AG08395 (cell line): ENCODE data around the gene SMC4.
"Not testable (repeated sequence)": the region's sequence is repeated elsewhere in the genome, so short reads cannot be mapped to it uniquely, and the experiment has no call there.

Experiments
- DNase-seq: peaks from one replicate; pipeline ENCODE4 v3.0.0; 2012; ENCODE audit warnings: mixed read lengths, low spot score

Gene SMC4

DNA sequence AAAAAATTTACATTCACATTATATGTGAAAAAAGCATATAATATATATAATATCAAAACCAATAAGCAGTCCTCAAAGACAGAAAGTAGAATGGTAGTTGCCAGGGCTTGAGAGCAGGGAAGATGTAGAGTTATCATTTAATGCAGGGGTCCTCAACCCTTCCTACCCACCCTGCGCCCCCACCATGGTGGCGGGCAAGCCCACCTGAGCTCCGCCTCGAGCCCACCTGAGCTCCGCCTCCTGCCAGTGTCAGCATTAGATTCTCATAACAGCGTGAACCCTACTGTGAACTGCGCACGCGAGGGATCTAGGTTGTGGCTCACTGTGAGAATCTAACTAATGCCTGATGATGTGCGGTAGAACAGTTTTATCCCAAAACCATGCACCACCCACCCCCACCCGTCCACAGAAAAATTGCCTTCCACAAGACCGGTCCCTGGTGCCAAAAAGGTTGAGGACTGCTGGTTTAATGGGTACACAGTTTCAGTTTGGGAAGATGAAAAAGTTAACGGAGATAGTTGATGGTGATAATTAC is 47.1 kb downstream of the SMC4 start:
- no peak for DNase-seq

DNA sequence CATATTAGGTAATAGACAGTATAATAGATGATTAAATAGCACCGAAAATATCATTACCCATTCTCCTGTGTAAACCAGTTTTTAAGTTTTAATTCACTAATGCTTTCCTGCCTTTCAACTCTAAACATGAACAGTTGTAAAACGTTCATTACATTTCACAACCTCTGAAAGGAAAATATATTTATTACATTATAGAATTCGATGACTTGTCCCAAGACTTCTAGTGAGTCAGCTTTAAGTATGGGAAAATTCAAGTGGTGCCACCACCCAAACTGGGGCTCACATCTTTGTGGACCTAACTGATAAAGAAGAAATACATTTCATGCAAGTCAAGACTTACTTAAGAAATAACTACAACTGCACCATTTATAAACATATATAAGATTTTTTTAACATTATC is 48.1 kb downstream of the SMC4 start:
- no peak for DNase-seq

DNA sequence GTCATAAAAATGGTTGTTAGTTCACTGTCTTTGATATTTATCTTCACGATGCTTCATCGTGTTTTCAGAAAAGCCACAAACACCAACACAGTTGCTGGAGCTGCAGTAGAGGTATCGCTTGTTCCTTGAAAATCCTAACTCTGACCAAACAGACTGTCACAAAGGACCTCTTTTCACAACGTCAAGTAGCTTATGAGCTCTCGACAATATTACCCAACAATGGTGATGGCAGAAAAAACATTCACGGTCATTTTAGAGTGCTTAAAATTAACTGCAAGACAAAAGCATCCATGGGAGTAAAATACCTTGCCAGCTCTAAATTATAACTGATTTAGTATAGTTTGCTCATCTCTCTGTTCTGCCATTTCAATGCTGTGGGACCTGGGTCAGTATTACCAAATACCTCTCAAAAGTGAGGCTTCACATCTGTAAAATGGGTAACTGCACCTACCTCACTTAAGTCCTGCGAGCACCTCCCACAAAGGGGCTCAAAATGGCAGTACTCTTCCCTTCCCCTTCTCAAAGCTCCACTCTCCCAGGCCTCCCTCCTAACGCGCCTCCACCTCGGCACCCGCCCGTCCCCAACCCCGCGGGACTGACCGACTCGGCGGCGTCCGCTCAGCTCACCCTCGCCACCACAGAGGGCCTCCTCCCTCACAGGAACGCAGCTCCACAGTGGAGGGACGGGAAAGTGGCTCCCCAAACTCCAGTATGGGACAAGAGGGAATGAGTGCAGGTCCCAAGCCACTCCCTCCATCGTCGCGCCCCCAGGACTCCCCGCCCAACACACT is 49.6 kb downstream of the SMC4 start:
- no peak for DNase-seq

DNA sequence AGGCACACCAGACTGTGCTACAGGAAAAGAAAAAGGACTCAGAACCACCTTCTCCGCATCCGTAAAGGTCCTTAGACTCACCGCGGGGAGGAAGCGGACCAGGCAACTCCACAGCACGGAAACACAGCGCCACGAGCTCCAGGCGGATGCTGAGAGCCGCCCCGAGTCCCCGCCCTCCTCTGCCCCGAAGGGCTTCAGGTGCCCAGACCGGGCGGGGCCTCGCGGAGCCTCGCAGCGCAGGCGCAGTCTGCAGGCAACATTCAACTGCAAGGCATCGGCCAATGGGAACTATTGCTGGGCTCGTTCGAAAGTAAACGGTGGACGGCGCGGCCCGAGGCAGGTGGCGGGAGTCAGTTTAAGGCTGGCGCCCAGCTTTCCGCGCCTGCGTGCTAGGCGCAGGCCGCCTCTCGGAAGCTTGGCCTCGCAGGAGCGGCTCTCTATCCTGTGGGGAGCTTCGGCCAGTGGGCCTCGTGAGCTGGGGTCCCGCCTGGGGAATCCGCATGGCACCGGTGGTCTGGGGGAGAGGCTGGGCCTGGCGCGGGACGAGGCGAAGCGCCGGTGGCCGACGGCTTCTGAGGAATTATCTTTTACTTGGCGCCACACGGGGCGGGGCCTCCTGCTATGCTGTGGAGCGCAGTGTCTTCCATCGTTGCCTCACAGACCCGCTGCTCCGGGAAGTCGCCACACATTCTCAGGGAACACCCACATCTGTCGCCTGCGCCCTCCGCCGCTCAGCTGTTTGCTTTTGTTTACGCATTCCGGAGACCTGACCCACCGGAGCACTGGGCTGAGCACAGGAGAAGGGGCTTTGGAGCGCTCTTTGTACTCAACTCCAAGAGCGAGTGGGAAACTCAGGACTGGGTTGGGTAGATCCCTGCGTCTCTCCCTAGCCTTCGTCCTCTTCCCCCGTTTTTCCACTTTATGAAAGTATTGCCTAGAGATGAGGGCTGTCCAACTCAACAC is 50.5 kb downstream of the SMC4 start, which contains the start of gene TRIM59:
Gene TRIM59 (minus strand): TSS at position 151 of the 963 bp plus-strand sequence. CDS start 10,603 bp downstream, outside the sequence.
- DNase-seq = peak; percentile 97

DNA sequence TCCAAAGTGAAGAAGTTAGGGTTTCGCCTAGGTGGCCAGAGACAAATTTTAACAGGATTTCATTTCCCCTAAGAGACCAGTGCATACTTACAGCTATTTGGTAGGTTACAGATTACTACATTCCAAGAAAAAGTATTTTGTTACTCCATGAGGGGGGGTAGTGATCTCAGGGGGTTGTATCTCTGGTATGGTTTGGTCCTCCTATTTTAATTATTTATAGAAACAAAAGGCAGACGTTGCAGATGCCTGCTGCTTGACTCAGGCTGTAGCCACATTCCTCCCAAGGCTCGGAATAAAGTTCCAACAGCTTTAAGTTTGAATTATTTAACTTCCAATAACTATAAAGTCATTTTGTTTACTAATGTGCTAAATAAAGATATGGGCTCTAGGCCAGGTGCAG is 51.4 kb downstream of the SMC4 start:
- peak; percentile 91 for DNase-seq

DNA sequence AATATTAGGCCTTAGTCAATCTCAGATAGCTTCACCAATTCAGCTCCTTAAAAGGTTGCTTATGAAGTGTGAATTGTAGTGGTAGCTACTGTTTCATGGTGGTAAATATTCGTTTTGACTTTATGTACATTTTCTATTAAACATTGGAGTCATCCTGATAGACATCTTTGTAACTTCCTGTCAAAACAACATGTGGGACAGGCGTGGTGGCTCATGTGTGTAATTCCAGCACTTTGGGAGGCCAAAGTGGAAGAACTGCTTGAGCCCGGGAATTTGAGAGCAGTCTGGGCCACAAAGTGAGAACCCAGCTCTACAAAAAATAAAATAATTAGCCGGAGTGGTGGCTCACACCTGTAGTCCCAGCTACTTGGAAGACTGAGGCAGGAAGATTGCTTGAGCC is 52.2 kb downstream of the SMC4 start:
- no peak for DNase-seq

DNA sequence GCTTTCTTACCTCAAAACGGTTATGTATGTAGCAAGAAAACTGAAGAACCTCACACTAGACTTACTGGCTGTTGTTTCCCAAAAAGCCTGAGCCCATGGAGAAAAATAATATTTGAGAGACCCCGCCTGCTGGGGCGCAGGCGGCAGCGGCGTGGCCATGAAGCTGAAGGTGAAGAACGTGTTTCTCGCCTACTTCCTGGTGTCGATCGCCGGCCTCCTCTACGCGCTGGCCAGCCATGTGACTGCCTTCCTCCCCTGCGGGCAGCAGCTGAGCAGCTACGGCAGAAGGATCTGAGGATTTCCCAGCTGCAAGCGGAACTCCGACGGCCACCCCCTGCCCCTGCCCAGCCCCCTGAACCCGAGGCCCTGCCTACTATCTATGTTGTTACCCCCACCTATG is 52.8 kb downstream of the SMC4 start:
- DNase-seq = not testable (repeated sequence)

DNA sequence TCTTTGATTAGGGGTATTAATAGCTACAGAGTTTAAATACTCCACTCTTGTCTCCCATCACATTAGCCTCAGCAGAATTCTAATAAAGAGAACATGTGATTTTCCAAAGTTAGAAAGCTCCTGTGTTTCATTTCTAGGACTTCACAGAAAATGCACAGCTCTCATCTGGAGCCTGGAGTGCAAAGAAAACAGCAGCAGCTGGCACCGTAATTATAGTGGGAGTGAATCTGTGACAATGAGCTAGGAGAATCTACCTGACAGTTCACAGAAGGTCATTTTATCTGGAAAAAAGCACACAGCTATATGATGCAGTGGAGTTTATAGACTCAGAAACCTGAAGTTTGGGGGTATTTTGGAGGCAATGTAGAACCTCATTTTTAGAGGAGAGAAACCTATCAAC is 55.5 kb downstream of the SMC4 start:
- no peak for DNase-seq

DNA sequence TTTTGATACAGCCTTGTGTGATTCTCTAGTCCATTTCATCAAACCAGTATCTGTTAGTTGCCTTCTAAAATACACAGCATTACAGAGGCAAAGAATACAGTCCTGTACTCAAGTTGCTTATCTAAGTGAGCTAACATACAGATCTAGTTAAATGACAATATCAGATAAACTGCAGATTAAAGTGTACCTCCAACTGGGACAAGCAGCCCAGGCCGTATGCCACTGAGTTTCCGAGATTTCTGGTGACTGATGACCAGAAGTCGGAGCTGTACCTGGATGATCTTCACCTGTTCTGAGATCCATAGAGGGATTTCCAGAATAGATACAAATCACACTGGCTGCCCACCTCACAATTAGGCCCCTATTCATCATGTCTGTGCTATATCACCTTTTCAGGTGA is 56.4 kb downstream of the SMC4 start:
- DNase-seq = no peak

DNA sequence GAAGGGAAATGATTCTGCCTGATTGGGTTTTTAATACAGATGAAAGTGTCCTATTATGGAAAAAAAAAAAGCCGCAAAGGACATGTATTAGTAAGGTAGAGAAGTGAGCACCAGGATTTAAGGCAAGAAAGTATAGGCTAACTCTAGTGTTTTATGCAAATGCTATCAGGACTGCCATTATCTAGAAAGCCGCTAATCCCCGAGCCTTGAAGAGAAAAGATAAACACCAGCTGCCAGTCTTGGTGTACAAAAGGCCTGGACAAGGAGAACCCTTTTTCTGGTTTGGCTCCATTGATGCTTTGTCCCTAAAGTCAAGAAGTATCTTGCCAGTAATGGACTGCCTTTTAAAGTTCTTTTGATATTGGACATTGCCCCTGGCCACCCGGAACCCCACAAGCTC is 58.7 kb downstream of the SMC4 start:
- DNase-seq = no peak

DNA sequence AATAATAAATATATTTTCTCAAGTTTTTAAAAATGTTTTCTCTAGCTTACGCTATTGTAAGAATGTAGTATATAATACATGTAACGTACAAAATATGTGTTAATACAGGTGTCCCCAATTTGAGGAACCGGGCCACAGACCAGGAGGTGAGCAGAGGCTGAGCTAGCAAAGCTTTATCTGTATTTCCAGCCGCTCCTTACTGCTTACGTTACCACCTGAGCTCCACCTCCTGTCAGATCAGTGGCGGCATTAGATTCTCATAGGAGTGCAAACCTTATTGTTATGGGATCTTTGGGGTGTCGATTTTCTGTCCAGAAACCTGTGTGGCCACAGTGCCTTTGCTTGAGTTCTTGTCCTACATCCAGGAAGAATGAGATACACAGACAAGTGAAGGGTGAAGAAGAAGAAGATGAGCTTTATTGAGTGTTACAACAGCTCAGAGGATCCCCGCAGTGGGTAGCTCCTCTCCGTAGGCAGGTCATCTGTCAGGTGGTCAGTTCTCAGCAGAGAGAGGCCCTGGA is 60.1 kb downstream of the SMC4 start:
- DNase-seq = no peak

DNA sequence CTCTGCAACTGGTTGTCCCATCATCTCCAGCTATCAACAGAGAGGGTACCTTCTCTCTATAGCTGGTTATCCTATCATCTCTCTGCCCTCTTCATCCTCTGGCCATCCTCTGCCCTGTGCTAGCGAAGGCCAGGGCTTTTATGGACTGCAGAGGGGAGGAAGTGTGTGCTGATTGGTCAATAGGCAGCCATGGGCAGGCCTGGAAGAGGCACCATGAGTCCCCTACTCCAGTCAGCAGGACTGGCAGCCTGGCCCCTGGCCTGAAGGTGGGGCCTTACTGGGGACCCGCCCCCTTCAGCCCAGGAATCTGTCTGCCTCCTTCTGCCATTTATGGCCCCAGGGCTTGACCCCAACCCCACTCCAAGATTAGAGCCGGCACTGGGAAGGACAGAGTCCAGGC is 60.6 kb downstream of the SMC4 start:
- no peak for DNase-seq

DNA sequence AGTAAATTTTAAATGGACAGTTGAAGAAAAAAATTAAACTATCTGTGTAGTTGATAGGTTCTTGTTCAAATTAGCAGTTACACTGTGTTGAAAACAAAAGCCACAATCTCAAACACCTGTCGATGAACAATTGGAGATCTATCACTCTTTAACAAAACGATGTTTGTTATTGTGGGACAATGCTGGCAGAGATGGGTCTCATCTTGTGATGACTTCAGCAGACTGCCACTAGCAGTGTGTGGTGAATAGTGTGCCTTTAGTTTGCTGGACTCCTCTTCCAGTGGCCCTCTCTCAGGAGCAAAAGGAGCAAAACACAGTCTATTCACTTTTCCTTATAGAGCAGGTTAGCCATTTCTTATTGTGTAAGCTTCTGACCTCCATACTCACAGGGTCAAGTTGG is 64.9 kb downstream of the SMC4 start:
- DNase-seq = no peak

DNA sequence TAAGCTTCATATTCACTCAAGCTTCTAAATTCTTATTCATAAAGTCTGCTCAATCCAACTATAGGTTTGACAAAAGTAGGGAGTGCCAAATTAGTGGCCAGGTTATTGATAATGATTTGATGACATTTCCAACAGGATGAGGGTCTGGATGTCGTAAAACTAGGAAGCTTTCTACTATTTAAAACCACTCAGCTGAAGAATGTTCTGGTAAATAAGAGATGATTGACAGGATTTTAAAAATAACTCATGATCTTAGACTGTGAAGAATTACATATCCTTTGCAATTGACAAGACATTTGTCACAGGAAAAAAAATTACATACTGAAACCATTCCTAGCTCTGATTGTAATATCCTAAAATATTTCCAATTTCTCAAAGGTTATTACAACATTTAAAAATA is 65.5 kb downstream of the SMC4 start:
- no peak for DNase-seq

DNA sequence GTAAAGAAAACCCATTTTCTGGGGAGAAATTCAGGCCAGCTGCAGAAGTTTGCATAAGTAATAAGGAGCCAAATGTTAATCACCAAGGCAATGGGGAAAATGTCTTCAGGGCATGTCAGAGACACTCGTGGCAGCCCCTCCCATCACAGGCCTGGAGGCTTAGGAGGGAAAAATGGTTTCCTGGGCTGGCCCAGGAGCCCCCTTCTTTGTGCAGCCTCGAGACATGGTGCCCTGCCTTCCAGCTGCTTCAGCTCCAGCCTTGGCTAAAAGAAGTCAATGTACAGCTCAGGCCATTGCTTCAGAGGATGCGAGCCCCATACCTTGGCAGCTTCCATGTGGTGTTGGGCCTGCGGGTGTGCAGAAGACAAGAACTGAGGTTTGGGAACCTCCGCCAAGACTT is 70.7 kb downstream of the SMC4 start:
- DNase-seq = no peak

DNA sequence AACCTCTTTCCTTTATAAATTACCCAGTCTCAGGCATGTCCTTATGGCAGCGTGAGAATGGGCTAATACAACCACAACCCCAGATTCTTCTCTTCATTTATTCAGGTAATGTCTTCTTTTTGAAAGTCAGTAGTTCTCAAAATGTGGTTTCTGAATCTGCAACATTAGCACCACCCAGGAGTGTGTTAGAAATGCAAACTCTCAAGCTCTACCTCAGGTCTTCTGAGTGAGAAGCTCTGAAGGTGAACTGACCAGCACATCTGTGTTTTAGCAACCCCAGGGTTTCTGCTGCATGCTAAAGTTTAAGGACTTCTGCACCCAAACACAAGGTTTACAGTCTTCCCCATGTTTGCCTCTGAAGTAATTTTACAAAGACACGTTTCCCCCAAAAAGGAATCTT is 72.4 kb downstream of the SMC4 start:
- no peak for DNase-seq

DNA sequence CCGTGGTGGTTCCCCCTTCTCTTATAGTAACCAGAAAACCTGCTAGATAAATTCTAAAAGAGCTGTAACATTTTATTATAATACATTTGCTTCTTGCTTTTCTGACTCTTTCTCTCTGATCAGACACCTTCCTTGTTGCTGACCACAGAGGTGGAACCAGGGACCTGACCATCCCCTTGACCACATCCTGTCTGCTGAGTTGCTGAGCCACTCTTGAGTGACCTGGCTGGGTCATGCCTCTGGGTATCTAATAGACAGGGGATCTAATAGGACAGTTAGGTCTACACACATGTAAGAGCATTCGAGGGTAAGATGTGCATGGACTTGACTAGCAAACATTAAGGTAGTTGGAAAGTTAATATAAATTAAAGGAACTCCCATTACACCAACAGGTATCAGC is 72.9 kb downstream of the SMC4 start:
- no peak for DNase-seq

DNA sequence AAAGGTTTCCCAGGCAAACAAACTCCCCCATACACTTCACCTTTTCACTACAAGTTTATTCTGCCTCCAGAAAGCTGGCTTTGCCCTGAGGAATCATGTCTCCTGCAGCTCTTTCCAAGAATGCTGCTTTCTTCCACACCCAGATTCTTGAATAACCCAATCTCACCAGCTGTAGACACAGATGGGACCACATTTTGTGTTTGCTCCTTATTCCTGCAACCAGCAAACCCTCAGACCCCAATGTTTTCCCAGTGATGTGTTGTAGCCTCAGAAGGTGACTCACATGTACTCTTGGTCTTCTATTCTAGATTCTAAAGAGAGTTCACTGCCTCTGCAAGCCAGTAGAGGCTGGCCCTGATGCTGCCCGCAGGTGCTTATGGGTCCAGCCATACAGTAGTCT is 73.8 kb downstream of the SMC4 start:
- DNase-seq = peak; percentile 79

DNA sequence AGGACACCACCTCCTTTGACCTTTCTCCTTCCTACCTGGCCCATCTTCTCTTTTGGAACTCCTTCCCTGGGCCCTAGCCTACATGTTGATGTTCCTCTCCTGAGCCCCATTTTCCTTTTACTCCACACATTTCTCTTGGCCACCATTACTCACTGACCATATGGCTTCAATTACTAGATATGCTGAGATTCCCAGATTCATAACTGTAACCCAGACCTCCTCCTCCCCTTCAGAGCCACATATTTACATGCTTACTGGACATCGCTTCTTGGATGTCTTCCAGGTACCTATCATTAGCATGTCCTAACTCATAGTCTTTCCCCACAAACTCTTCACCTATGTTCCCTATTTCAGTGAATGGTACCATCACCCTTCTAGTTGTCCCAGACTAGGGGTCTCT is 74.5 kb downstream of the SMC4 start:
- DNase-seq = peak; percentile 94

DNA sequence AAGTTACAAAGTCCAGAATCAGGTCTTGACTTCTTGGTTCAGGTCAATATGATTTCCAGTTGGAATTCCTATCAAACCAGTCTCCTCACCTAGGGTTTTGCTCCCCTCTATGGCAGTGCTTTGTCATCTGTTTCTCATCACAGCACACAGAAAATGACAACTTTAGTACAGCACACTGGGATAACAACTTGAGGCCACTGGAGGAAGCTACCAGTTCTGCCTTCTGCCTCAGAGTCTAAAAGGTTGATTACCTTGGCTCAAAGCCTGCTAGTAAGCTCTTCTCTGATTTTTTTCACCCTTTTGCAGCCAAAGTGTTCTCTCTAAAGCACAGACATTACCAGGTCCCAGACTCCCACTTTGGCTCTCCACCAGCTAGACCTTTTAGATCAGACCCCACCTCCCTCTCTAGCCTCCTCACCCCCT is 75.0 kb downstream of the SMC4 start:
- peak; percentile 44 for DNase-seq

DNA sequence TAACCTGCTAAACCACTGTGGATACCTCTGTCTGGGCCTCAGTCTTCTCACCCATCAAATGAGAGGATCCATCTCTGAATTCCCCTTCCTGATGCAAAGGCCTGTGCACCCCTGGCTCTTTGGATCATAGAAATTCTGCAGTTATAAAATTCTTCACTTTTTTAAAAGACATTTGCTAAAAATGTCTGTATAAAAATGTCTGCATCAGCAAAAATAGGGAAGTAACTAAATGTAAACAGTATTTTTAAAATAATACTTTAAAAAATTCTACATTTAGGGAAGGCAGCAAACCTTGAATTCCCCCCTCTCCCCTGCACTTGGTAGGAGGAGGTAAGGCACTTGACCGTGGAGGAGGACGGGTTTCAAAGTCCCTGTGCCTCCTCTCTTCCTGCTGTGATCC is 75.7 kb downstream of the SMC4 start:
- DNase-seq = no peak

DNA sequence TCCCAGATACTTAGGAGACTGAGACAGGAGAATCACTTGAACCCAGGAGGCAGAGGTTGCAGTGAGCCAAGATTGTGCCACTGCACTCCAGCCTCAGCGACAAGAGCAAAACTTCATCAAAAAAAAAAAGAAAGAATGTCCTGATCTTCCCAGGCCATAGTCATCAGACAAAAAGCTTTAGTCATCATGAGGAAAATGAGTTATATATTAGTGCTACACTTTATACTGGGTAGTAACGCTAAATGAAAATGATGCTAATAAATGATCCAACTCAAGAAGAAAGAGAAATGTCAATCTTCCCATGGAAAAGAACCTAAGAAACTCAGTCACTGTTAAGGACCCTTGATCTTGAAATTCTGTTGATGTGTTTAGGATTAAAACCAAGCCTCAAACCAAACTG is 76.4 kb downstream of the SMC4 start:
- DNase-seq = no peak

DNA sequence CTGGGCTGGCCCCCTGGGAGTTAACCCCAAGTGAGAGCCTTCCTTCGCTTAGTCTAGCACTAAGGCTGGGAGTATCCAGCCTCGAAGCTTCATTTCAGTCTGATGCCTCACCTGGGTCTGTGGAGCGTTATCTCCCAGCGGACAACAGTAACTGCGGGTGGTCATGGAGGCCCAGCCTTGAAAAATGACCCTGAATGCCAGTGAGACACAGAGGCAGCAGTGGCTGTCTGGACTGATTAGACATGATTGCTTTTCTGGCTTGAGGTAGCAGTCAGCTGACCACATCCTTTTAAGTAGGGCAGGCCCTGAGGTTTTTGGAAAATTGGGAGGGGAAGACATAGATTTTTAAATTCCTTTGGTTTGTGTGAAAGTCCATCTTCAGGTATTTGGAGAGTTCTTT is 78.3 kb downstream of the SMC4 start:
- no peak for DNase-seq
